HG03571 (cell line): ENCODE measurements around the gene CAMK1D.
"Not testable (repeated sequence)": the region's sequence is repeated elsewhere in the genome, so short reads cannot be mapped to it uniquely, and the experiment has no call there.

Source experiments
- ATAC-seq: cut with Tn5 transposase; IDR thresholded peaks from one replicate; pipeline ENCODE4 v1.9.1; 2021; ENCODE audit not compliant: unreplicated experiment

The CAMK1D gene

DNA sequence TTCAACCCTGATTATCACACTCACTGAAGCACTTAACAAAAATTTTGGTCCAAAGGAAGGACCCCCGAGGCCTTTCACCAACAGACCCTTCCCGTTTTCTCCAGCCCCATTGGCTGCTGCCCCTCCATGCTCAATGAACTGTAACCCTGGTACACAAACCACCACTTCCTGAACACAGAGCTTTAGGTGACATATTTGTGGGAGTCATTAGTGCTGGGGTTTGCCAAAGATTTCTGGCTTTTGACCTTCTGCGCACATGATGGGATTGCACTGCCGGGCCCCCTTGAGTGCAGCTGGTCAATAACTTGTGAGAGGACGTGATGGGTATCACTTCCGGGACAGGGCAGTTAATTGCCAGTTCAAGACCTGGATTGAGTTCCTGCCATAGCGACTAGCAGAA lies 9.0 kb upstream of the CAMK1D start:
- no peak for ATAC-seq

DNA sequence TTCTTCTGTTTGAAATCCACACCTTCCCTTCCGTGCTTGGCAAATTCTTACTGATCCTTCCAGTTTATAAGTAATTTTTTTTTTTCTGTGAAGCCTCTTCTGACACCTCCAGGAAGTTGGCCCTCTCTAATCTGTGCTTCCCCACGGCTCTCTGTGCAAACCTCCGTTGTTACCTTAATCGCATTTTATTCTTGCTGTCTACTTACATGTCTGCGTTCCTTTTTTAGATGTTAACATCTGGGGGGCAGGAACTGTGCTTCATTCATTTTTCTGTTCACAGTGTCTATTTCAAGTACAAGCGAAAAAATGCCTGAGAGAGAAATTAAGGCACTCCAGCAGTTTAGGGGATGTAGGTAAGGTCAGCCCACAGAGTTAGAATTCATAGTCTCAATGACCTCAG lies 8.4 kb upstream of the CAMK1D start:
- ATAC-seq = no peak

DNA sequence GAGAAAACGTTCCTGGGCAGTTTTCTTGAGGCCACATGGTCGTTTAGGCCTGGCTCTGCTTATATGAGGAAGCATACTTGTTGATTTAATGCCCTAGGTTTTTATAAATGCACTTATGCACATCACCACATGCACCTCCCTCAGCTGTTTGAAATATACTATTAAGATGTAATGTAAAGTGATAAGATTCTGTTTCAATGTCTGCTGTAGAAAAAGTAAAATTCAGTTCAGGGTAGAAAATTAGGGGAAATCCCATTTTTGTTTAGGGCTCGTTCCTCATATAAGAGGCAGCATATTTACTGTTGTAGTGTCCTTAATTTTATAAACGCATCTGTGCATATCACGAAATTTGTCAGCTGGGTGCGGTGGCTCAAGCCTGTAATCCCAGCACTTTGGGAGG lies 7.8 kb upstream of the CAMK1D start:
- no peak for ATAC-seq

DNA sequence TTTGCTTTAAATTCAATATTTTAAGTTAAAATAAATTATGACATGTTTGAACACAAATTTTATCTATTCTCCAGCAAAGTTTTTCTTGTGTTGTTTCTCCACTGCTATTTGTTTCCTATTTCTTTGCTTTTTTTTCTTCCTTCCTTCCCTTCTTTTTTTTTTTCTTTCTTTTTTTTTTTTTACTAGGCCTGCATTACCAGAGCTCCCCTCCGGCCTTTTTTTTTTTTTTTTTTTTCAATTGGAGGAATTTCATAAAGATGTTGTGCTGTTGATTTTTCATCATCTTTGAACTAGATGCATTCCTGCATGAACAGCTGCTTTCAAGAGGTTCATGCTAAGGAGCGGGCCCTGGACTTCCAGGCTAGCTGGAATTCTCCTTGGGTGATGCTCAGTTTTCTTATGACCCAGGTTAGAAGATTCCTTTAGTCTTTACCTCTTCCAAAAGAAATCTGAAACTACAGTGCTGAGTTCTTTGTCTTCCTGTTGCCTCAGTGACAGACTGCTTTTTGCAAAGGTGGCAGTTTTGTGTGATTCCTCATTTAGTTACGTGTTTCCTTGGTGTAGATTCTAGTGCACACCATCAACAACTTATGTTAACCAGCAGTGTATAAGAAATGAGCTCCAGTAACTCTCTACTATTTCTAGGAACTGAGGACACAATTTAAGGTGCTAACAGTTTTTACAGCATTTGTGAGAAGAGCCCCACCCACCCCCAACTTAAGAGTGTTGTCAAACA lies 4.8 kb upstream of the CAMK1D start:
- ATAC-seq = no peak

DNA sequence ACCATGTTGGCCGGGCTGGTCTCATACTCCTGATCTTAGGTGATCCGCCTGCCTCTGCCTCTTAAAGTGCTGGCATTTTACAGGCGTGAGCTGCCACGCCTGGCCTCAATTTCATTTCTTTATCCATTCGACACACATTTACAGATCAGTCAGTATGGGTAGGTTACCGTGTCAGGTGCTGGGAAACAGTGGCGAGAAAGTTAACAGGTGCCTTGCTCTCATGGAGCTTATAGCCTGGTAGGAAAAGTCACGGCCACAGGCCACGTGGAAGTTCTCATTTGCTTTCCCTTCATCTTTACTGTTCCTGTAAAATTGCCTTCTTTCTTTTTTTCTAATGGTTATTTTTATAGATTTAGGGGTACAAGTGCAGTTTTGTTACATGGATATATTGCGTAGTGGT lies 2.6 kb upstream of the CAMK1D start:
- no peak for ATAC-seq

DNA sequence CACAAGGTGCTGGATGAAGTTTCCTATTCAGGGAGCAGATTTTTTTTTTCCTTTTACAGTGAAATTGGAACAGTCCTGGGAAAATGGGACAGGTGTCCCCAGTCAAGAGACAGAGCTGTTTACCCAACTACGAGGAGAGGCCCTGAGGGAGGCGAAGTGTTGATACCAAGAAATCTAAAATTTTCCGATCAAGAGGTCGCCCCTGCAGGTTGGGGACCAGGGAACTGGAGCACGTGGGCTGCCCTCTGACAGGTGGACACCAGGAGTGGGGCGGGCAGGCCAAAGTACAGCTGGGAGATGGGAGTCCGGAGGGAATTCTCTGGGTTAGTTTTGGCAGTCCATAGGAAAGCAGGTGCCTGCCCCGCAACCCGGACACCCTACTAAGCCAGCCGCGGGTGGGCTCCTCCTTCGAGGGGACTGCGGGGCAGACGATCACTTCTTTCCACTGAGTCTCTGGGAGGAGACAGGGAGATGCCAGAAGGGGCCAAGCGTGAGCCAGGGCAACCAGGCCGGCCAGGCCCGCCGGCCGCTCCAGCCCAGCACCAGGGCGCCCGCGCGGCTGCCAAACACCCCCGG lies 965 bp upstream of the CAMK1D start:
- ATAC-seq = no peak

DNA sequence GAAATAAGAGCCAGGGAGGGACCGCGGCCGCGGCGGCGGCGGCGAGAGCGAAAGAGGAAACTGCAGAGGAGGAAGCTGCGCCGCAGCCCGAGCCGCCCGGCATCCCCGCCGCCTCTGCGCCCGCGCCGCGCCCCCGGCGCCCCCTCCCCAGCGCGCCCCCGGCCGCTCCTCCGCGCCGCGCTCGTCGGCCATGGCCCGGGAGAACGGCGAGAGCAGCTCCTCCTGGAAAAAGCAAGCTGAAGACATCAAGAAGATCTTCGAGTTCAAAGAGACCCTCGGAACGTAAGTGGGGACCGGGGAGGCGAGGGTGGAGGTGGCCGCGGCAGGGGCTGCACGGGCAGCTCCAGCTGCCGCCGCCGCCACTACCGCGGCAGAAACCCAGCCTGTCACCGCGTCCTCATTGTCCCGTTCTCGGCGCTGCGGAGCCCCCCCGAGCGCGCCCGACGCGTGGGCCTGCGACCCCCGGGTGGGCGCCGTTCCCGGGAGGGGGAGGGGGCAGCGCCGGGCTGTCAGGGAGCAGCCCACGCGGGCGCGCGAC lies 351 bp downstream of the CAMK1D start:
- peak; percentile 36 for ATAC-seq

DNA sequence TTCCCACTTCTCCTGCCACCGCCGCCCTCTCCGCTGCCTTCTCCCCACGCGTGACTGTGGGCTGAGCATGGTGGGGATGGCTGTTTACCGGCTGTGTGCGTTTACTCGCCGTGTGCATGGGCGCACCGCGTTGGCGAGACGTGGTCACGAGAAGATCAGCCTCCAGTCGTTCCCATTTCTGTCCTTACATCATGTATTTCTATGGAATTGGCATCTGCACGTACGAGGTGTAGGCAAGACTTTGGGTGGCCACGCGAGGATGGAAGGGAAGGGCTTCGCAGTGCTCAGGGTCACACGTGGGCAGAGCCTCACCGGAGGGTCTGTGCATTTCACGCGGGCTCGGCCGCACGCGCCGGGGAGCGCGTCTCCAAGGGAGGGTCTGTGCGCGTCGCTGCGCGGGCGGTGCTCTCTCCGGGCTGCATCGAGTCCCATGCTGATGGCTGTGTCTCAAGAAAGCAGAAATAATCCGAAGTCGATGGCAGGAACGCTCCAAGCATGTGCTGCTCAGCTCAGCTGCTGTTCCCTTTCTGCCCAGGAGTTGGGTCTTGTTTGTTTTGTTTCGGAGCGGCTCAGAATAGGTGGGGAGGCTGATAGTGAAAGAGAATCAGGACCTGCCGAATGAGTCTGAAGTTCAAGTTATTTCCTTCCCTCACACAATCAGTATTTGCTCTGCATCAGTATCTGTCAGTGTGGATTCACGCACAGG lies 973 bp downstream of the CAMK1D start:
- no peak for ATAC-seq

DNA sequence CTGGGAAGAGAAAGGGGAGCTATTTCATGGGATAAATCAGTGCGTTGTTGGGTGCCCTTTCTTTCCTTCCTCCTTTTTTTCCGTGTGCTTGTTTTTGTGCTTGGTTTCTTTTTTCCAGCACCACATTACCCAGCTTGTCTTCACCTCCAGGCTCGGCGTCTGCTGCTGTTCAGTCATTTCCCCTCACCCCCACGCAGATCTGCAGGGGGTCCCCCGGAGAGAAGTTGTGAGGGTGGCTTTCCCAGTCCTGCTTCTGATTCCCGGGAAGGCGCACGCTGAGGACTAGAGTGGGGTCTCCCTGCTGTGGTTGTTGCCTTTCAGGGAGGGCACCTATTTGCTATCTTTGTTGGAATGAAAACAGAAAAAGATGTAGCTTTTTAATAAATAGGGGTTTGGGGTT lies 1.6 kb downstream of the CAMK1D start:
- ATAC-seq = no peak

DNA sequence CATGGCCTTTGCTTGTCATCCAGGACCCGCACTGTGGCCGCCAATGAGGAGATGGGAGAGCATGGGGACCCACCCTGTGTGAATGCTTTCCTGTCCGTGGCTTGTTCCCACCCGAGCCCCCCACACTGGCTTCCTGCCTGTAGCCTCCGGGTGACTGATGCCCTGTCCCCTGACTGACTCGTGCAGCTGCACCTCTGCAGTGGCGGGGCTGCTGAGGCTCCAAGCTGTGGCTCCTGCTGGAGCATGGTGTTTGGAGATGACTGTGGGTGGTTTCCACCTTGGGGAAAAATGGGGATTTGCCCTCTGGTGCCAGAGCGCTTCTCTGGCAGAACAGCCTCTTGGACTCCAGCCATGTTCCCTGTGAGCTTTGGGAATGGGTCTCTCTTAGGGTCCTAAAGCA lies 2.1 kb downstream of the CAMK1D start:
- no peak for ATAC-seq

DNA sequence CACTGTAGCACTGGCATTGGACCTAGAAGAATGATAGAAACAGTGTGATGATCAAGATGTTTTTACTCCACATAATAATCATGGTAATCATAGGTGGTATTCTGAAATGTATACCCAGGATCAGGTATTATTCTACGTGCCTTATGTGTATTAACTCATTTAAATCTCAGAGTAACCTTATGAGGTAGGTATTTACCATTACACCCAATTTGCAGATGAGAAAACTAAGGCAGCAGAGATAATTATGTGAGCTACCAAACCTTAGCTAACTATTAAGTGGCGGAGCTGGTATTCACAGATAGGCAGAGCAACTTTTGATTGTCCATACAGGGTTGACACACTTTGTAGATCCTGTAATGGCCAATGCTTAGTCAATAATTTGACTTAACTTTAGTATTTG lies 2.5 kb downstream of the CAMK1D start:
- no peak for ATAC-seq

DNA sequence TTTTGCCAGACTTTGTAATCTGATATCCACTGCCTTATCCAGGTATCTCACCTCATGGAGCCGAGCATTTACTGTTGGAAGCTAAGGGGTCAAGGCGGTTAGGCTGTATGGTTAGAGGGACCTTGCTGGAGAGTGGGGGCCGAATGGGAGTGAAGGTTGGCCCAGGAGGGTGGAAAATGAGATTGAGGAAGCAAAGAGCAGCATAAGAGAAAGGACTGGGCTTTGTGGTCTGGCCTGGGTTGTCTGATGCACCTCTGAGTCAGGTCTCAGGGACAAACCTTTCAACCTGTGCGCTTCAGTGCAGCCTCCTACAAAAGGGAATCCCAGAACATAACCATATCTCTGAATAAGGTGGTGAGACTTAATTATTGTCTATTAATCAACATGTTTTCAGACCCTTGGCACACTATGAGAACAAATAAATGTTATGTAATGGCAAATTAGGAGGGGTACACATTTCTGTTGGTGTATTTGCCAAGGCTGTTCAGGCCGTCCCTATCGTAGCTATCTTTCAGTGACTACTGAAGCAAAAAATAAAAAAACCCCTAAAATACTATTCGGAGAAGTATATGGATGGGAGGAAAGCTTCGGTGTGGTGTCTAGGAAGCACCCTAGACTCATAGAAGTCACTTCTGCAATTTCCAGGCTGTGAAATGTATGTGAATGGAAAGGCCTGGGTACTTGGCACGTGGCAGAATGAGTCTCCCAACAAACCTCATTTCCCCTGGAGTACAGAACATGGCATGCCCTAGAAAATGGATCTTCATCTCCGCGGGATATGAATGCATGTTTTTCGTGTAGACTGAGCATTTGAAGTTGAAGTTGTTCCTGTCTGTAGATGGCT lies 4.3 kb downstream of the CAMK1D start:
- no peak for ATAC-seq

DNA sequence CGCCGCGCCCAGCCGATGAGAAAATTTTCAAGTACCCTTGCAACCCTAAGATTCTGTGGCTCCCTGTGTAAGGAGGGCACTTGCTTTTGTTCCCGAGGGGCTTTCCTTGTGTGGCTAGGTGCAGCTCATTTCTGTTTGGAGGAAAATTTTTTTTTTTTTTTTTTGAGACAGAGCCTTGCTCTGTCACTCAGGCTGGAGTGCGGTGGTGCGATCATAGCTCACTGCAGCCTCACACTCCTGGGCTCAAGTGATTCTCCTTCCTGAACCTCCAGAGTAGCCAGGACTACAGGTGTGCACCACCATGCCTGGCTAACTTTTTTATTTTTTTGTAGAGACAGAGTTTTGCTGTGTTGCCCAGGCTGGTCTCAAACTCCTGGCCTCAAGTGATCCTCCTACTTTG lies 5.3 kb downstream of the CAMK1D start:
- not testable (repeated sequence) for ATAC-seq

DNA sequence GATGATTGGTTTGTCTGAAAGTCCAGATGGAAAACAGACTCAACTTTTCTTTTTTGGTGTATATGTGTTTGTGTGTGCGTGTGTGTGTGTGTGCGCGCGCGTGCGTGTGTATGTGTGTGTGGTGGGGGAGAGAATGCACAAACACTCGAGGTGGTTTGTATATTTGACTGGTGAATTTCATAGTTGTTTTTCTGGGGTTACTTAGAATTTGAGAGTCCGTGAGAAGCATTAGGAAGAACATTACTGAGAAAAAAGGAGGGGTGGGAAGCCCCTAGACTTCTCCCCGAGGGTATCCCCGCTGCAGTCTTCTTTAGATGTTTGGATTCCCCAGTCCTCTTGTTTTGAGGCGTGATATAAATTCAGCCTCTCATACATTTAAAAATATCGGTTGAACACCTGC lies 6.0 kb downstream of the CAMK1D start:
- no peak for ATAC-seq

DNA sequence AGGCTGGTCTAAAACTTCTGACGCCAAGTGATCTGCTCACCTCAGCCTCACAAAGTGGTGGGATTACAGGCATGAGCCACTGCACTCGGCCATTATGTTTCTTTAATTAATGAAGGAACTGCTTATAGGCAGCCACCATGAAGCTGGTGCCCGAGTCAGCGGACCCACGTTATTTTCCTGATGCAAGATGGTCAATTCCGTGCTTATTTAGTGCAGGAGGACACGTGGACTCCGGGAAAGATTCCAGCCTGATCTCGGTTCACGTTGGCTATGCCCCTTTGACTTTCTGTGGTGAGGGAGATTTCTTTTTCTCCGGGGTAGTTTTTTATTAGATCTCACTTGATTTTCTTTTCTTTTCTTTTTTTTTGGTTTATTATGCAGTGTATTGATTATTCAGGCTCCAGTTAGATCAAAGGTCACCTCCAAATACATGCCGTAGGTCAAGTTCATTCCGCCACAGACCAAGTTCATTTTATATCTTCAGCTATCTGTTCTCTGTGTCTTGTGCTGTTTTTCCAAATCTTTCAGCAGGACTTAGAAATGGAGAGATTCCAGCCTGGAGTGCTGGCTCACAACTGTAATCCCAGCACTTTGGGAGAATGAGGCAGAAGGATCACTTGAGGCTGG lies 8.3 kb downstream of the CAMK1D start:
- ATAC-seq = no peak

DNA sequence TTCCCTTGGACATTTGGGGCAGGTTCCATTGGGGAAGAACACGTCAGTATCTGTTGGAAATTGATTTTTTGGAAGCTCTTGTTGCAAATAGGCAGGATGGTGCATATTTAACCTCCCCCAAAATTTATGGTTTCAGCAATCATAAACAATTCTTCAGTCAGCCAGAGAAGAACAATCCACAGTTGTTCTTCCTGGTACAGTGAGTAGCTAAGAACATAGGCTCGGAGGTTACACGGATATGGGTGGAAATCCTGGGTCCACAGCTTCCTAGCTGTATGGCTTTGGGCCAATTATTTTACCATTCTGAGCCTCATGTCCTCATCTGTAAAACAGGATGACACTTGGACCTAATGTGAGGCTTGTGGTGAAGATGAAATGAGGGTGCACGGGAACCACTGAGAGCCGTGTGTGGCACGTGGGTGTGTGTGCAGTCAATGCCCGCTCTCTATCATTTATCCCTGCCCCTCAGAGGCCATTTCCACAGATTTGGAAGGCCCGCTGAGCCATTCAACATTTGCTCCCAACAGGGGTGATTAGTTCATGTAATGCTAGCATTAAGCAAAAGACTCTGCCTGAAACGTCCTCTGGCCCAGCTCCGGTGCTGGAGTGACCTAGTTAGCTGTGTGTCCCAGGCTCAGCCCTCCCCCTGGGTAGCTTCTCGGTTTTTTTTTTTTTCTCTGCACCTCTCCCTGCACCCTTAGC lies 9.7 kb downstream of the CAMK1D start:
- ATAC-seq = no peak

DNA sequence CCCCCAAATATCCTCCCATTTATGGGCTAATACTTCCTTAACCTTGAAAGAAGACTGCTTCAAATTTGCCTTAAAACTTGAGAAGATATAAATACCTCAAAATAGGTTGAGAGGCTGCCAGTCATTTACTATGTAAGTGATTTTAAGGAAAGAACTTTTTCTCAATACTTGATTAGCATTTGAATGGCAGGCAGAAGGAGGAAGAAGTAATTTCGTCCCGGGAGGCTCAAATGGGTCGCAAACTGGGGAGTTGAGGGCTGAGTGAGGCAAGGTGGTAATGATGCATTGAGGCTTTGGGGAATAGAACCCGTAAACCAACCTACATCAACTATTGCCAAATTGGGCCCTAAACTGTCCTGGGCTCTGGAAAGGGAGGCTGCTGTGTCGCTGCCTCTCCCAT lies 11.1 kb downstream of the CAMK1D start:
- ATAC-seq = no peak

DNA sequence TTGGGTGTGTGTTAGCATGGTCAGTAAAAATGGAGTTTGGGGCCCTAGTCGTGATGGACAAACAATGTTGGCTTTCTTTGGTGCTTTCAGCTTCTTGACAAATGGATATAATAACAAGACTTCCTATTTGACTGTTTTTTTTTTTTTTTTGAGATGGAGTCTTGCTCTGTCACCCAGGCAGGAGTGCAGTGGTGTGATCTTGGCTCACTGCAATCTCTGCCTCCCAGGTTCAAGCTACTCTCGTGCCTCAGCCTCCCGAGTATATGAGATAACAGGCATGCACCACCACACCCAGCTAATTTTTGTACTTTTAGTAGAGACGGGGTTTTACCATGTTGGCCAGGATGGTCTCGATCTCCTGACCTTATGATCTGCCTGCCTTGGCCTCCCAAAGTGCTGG lies 11.8 kb downstream of the CAMK1D start:
- not testable (repeated sequence) for ATAC-seq

DNA sequence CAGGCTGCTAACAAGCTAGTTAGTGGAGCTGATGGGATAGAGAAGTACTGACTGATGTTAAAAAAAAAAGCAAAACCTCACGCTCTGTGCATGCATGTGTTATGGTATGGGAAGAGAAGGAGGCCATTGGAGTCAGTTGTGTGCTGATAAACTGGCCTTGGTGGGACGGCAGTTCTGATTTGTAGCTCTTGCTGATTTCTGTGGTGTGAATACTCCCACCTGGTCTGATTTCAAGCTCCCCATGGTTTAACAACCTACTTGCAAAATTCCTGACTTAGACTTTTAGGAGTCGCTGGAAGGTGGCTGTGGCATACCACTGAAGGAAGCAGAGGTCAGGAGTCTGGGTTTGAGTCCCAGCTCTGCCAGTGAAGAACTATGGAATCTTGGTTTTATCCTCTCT lies 15.2 kb downstream of the CAMK1D start:
- no peak for ATAC-seq

DNA sequence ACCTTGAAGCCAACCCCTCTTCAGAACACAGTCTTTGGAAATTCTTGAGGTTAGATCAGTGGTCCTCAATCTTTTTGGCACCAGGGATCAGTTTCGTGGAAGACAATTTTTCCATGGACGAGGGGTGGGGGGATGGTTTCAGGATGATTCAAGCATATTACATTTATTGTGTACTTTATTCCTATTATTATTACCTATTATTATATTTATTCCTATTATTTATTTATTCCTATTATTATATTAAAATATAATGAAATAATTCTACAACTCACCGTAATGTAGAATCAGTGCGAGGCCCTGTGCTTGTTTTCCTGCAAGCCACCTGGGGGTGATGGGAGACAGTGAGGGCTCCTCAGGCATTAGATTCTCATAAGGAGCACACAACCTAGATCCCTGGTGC lies 17.9 kb downstream of the CAMK1D start:
- ATAC-seq = no peak
